Endothelial cell of umbilical vein (primary cell): ENCODE results near the gene SELENOF. TPM values are rescaled to one million over a fixed set of nuclear protein-coding genes. Genes with fewer than 3 reads are reported as not detected.

Source experiments
- Bru-seq: library from RNA; stranded (reverse); fragments of 400-500 nt; gene quantifications from one replicate; lab custom pipeline; 2021; lab: Mats Ljungman, UMichigan
- BruChase-seq, 2 experiments: library from RNA; stranded (reverse); fragments of 400-500 nt; gene quantifications; one replicate each; lab custom pipeline; 2021; lab: Mats Ljungman, UMichigan
- BruUV-seq: library from RNA; stranded (reverse); fragments of 400-500 nt; replicated peaks from 2 replicates; lab custom pipeline; 2021; lab: Mats Ljungman, UMichigan
- CTCF ChIA-PET: fragments of 300-600, 350-600 bp; sonication (Branson Sonifier 250); formaldehyde crosslinking; loops from one replicate; lab custom pipeline; 2021; ENCODE audit warnings: antibody characterized with exemption, inconsistent platforms; lab: Charles Lee
- POLR2A ChIA-PET: fragments of 300-600, 350-600 bp; sonication (Branson Sonifier 250); formaldehyde crosslinking; loops from one replicate; lab custom pipeline; 2021; ENCODE audit warnings: antibody characterized with exemption, inconsistent platforms; lab: Charles Lee
- DNase-seq: peaks from one replicate; pipeline ENCODE4 v3.0.0-alpha.2; 2011; ENCODE audit warnings: low read depth, low spot score
- FAIRE-seq: peaks from 2 replicates; lab custom pipeline; 2011; peaks lifted over from hg19 to GRCh38; lab: Jason Lieb, UNC
- H2AFZ ChIP-seq: 2 replicates; pipeline ENCODE4 v1.6.0; 2012; ENCODE audit warnings: low read depth, low read length, control low read depth, inconsistent platforms
- H3K27ac ChIP-seq: 2 replicates; pipeline ENCODE4 v1.5.1; 2011; ENCODE audit warnings: low read depth, mild to moderate bottlenecking, control low read depth, low read length, moderate library complexity; ENCODE audit not compliant: insufficient read depth
- H3K27me3 ChIP-seq, 2 experiments: 2 replicates each; pipeline versions ENCODE4 v1.6.0 to v1.6.1; 2011; ENCODE audit warnings: low read length in 2 of 2, mixed read lengths in 1 of 2; ENCODE audit not compliant: control insufficient read depth in 2 of 2, insufficient read depth in 2 of 2
- H3K36me3 ChIP-seq, 2 experiments: 2 replicates in 1 of 2; 3 replicates in 1 of 2; pipeline ENCODE4 v1.5.1; 2011; ENCODE audit warnings: low read length in 2 of 2, mild to moderate bottlenecking in 1 of 2, moderate library complexity in 1 of 2; ENCODE audit not compliant: control insufficient read depth in 2 of 2, insufficient read depth in 2 of 2; ENCODE audit errors: extremely low read depth in 1 of 2
- H3K4me1 ChIP-seq: 3 replicates; pipeline ENCODE4 v1.5.1; 2011; ENCODE audit warnings: mild to moderate bottlenecking, low read length; ENCODE audit not compliant: control insufficient read depth, insufficient read depth; ENCODE audit errors: extremely low read depth
- H3K4me2 ChIP-seq: 2 replicates; pipeline ENCODE4 v1.6.1; 2011; ENCODE audit warnings: low read length, control low read depth, mixed read lengths; ENCODE audit not compliant: insufficient read depth
- H3K4me3 ChIP-seq, 3 experiments: fragments of 200-600 bp in 1 of 3; sonication (generic), shearing (Covaris generic) in 1 of 3; replicated peaks in 1 of 3; 2 replicates each; pipeline ENCODE4 v1.5.1; 2011 to 2016; ENCODE audit warnings: control low read depth in 3 of 3, low read length in 3 of 3, mild to moderate bottlenecking in 2 of 3, inconsistent platforms in 1 of 3, low read depth in 1 of 3, moderate library complexity in 1 of 3; ENCODE audit not compliant: insufficient read depth in 1 of 3
- H3K79me2 ChIP-seq: 2 replicates; pipeline ENCODE4 v1.6.0; 2012; ENCODE audit warnings: low read length, inconsistent platforms; ENCODE audit not compliant: control insufficient read depth, insufficient read depth
- H3K9ac ChIP-seq: replicated peaks from 2 replicates; pipeline ENCODE3; 2011; ENCODE audit warnings: low read length, control low read depth; ENCODE audit not compliant: insufficient read depth; ENCODE audit errors: extremely low read depth
- H3K9me1 ChIP-seq: replicated peaks from 3 replicates; pipeline ENCODE4 v1.6.0; 2011; ENCODE audit warnings: mild to moderate bottlenecking, low read length; ENCODE audit not compliant: control insufficient read depth, insufficient read depth; ENCODE audit errors: extremely low read depth
- H3K9me3 ChIP-seq: replicated peaks from 2 replicates; pipeline ENCODE4 v1.5.1; 2012; ENCODE audit warnings: low read length, inconsistent platforms; ENCODE audit not compliant: control insufficient read depth, insufficient read depth
- H4K20me1 ChIP-seq: replicated peaks from 2 replicates; pipeline ENCODE3; 2011; ENCODE audit warnings: mild to moderate bottlenecking, low read length; ENCODE audit not compliant: control insufficient read depth, insufficient read depth; ENCODE audit errors: extremely low read depth
- EZH2 ChIP-seq: IDR thresholded peaks from 2 replicates; pipeline ENCODE4 v1.6.1; 2012; ENCODE audit warnings: borderline replicate concordance, low read depth, mild to moderate bottlenecking, moderate library complexity, low read length, inconsistent platforms; ENCODE audit not compliant: severe bottlenecking
- FOS ChIP-seq: IDR thresholded peaks from 2 replicates; pipeline ENCODE4 v1.6.1; 2011; ENCODE audit warnings: mild to moderate bottlenecking, low read length, moderate library complexity, borderline replicate concordance; ENCODE audit not compliant: insufficient read depth
- GATA2 ChIP-seq: IDR thresholded peaks from 2 replicates; pipeline ENCODE4 v1.7.0; 2011; ENCODE audit warnings: low read depth, mild to moderate bottlenecking, moderate library complexity, mixed read lengths, low read length; ENCODE audit not compliant: insufficient read length, insufficient read depth
- JUN ChIP-seq: IDR thresholded peaks from 2 replicates; pipeline ENCODE4 v1.6.1; 2011; ENCODE audit warnings: borderline replicate concordance, low read depth; ENCODE audit not compliant: insufficient read length, insufficient read depth
- MAX ChIP-seq: IDR thresholded peaks from 2 replicates; pipeline ENCODE4 v1.6.1; 2011; ENCODE audit not compliant: insufficient read depth, insufficient read length
- MYC ChIP-seq: IDR thresholded peaks from one replicate; pipeline ENCODE4 v1.6.1; 2011; ENCODE audit warnings: mild to moderate bottlenecking, low read depth, low read length
- POLR2A ChIP-seq: IDR thresholded peaks from 2 replicates; pipeline ENCODE4 v1.6.1; 2012; ENCODE audit warnings: low read depth, mild to moderate bottlenecking, control low read depth, low read length
- POLR2AphosphoS5 ChIP-seq: IDR thresholded peaks from 2 replicates; pipeline ENCODE4 v1.6.1; 2012; ENCODE audit warnings: low read depth, mild to moderate bottlenecking, control low read depth, low read length, moderate library complexity; ENCODE audit not compliant: insufficient read depth
- dilution Hi-C: fragments of 300-500 bp; cut with MboI; formaldehyde crosslinking; loops from one replicate; pipeline ENCODE4 v1.15.0; 2019; ENCODE audit warnings: low sequenced_read_pairs; ENCODE audit not compliant: extremely low pct_ligation_motif_present
- intact Hi-C: fragments of 100-400 bp; cut with micrococcal nuclease; formaldehyde crosslinking; loops from one replicate; pipeline ENCODE4 v1.10.0; 2022
- long read RNA-seq: library from polyadenylated mRNA; stranded (forward); transcript quantifications from one replicate; pipeline ENCODE4 v2.0.0, GENCODE V29; 2021
- polyA minus RNA-seq, 3 experiments: library from RNA; depleted of rRNA, polyadenylated mRNA; stranded (reverse); fragments of >200 nt; gene quantifications; 1 replicate in 1 of 3; 2 replicates in 2 of 3; pipeline ENCODE4 v1.2.3, GENCODE V29; 2011
- polyA plus RNA-seq, 4 experiments: library from polyadenylated mRNA; depleted of rRNA in 3 of 4; stranded (reverse) in 3 of 4; unstranded in 1 of 4; fragments of >200 nt; gene quantifications; 2 replicates each; pipeline versions ENCODE4 v1.2.1 to v1.2.3, GENCODE V29; 2011 to 2012; ENCODE audit warnings: missing spikeins in 1 of 4
- total RNA-seq: library from RNA; stranded (reverse); gene quantifications from 2 replicates; pipeline ENCODE4 v1.2.3, GENCODE V29; 2021
- TF ChIP-seq, protein P1 (sequence below), 2 donors: IDR thresholded peaks; 1 replicate in 1 of 2; 2 replicates in 1 of 2; pipeline ENCODE4 v1.5.1; 2011; ENCODE audit warnings: low read length in 2 of 2, mild to moderate bottlenecking in 2 of 2, moderate library complexity in 2 of 2, control low read depth in 1 of 2, inconsistent platforms in 1 of 2, low read depth in 1 of 2; ENCODE audit not compliant: insufficient read depth in 1 of 2; ENCODE audit errors: extremely low read depth in 1 of 2

The SELENOF gene
- 202 and 205 TPM in 2 replicates for total RNA-seq
- polyA plus RNA-seq, result 81.3 and 102 TPM in 2 replicates
- polyA plus RNA-seq (2011; cell fraction: cytosol; rRNA removed), result 157 and 158 TPM in 2 replicates
- polyA plus RNA-seq (2011; cell fraction: nucleus; rRNA removed), result 48.8 and 62.7 TPM in 2 replicates
- 156 and 223 TPM in 2 replicates for polyA plus RNA-seq (2012)
- 99.5 and 129 TPM in 2 replicates for polyA minus RNA-seq
- polyA minus RNA-seq (2011; cell fraction: cytosol; rRNA and poly(A)+ RNA removed), result 49.9 TPM
- polyA minus RNA-seq (2011; cell fraction: nucleus; rRNA and poly(A)+ RNA removed), result 26.0 and 33.2 TPM in 2 replicates
- percentile 93 among the genes with signal in this experiment for Bru-seq, nascent RNA
- percentile 88 among the genes with signal in this experiment for BruChase-seq, experiment 1, labeled RNA remaining after a 6-hour chase
- BruChase-seq, experiment 2, labeled RNA remaining after a 2-hour chase, result percentile 84 among the genes with signal in this experiment
- long read RNA-seq, transcript SELENOF-201 (5 exons, 1,781 nt), result major isoform, 459 of 592 reads
- long read RNA-seq, transcript SELENOF-202 (4 exons, 1,220 nt), result minor isoform, 29 of 592 reads
- long read RNA-seq, transcript SELENOF-205 (5 exons, 831 nt), result minor isoform, 5 of 592 reads
- long read RNA-seq, partial matches to known transcripts, result 25 of 592 reads
- long read RNA-seq, other reads (novel, unspliced or antisense), result 72 of 592 reads

DNA sequence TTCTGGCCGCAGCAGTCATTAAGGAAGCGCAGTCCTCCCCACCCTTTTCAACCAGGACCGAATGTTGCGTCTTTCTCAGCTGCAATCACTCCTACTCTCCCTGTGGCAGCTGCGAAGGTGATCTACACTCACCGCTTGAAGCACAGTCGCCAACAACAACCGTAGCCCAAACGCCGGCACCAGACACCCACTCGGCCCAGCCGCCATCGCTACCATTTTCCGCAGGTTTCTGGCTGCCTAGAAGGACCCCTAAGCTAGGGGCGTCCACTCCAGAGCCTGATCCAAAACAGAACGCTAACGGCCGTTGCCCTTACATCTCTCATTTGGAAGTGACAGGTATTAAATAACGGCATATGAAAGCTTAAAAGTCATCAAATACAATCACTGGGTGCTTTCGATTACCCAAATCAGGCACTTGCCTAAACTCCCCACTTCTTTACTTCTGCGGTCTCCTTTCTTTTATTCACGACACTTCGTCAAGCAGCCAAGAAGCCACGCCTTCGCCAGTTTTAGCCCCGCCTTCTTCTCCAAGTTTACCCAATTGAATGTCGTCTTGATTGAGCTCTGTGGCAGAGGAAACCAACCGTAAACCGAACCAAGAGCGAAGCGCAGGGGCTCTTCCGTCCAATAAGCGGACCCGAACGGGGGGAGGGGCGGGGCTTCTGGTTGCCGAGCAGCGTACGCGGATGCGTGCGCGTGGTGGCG is at the start of gene SELENOF:
SELENOF (minus strand) TSS at position 231 of the 705 bp plus-strand sequence; CDS start at position 216, 15 bp downstream.
- intact Hi-C loops, result loop anchor here (1.0 to 10.0 kb wide), 7 partner anchors 81 to 1771 kb away; partner anchors contain the start of genes ODF2L, PKN2 and SH3GLB1
- peak; percentile 100 for DNase-seq
- Histone ChIP-seq H3K9me1 (no peaks in the 10 kb centered on the region), H3K9me3 (no peaks in the 10 kb centered on the region), H3K4me2 (peak within 1 kb of the TSS; percentile 97), H2AFZ (peak within 1 kb of the TSS; percentile 98), H3K79me2 (peaks cover 74% of the 10 kb centered on the region), H3K9ac (peak within 1 kb of the TSS; percentile 100), H3K4me1 (peaks cover 16% of the 10 kb centered on the region), H4K20me1 (no peaks in the 10 kb centered on the region), H3K4me3 (peak within 1 kb of the TSS; percentile 84 to 100 (median 99)), H3K27ac (peak within 1 kb of the TSS; percentile 100), H3K27me3 (no peaks in the 10 kb centered on the region), H3K36me3 (peaks cover 0 to 4% of the 10 kb centered on the region in 2 experiments)
- BruUV-seq, result TSS peak; percentile 17
- POLR2A ChIA-PET, result interaction anchor here (0.6 to 1.3 kb wide), 11 partner anchors 10 to 521 kb away, joined by 3 to 13 read pairs (median 3); no protein-coding TSS in a partner anchor
- TF ChIP-seq EZH2 (no peak), GATA2 (no peak), MAX (peak; percentile 22), POLR2A (peak; percentile 86), POLR2AphosphoS5 (peak; percentile 78), MYC (no peak), JUN (no peak), FOS (no peak)
- TF ChIP-seq, protein P1, sequence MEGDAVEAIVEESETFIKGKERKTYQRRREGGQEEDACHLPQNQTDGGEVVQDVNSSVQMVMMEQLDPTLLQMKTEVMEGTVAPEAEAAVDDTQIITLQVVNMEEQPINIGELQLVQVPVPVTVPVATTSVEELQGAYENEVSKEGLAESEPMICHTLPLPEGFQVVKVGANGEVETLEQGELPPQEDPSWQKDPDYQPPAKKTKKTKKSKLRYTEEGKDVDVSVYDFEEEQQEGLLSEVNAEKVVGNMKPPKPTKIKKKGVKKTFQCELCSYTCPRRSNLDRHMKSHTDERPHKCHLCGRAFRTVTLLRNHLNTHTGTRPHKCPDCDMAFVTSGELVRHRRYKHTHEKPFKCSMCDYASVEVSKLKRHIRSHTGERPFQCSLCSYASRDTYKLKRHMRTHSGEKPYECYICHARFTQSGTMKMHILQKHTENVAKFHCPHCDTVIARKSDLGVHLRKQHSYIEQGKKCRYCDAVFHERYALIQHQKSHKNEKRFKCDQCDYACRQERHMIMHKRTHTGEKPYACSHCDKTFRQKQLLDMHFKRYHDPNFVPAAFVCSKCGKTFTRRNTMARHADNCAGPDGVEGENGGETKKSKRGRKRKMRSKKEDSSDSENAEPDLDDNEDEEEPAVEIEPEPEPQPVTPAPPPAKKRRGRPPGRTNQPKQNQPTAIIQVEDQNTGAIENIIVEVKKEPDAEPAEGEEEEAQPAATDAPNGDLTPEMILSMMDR (IDR thresholded peaks at IDR 0.05; ENCODE audit: extremely low read depth in 1 of 2, insufficient read depth in 1 of 2, low read depth in 1 of 2, low read length in 2 of 2), result no peak
- FAIRE-seq, result peak; percentile 99
- CTCF ChIA-PET, result interaction anchor here (0.7 to 3.7 kb wide), 14 partner anchors 9 to 170 kb away, joined by 3 to 34 read pairs (median 4); no protein-coding TSS in a partner anchor
- dilution Hi-C loops, result no loop called here
